G401 (cell line): ENCODE data around the gene CASP2. TPM values are rescaled to one million over a fixed set of nuclear protein-coding genes. Genes with fewer than 3 reads are reported as not detected.
"Not testable (repeated sequence)": the region's sequence is repeated elsewhere in the genome, so short reads cannot be mapped to it uniquely, and the experiment has no call there.

ENCODE experiments used
- DNase-seq: peaks from one replicate; pipeline ENCODE4 v3.0.0-alpha.2; 2015; ENCODE audit warnings: low spot score
- in situ Hi-C: cut with HindIII; loops from 2 replicates; pipeline ENCODE4 v1.10.0; 2016; ENCODE audit warnings: low sequenced_read_pairs, mixed read lengths
- total RNA-seq: library from RNA; depleted of rRNA; stranded (reverse); fragments of >200 nt; shearing (Covaris generic); gene quantifications from 2 replicates; pipeline ENCODE4 v1.2.3, GENCODE V29; 2014

Gene CASP2
- total RNA-seq, 1 experiment from 2014 or later = 5.9 TPM

GRCh38 chr7:143263266-143264195 is 24.6 kb upstream of the CASP2 start, which contains the start of gene GSTK1:
Gene GSTK1, plus strand, starts transcription at chr7:143263441. Its CDS starts 73 bp downstream, at chr7:143263514.
- peak; percentile 83 for DNase-seq
- in situ Hi-C loops = no loop called here

GRCh38 chr7:143264196-143264568 is 24.0 kb upstream of the CASP2 start:
- DNase-seq, in situ Hi-C loops: not testable (repeated sequence)

GRCh38 chr7:143265017-143265693 is 23.0 kb upstream of the CASP2 start:
- peak; percentile 52 for DNase-seq
- in situ Hi-C loops = no loop called here

- in situ Hi-C loops = no loop called here
- no peak for DNase-seq
These were observed 18.9 kb upstream of the CASP2 start for GRCh38 chr7:143269251-143269650.

DNA sequence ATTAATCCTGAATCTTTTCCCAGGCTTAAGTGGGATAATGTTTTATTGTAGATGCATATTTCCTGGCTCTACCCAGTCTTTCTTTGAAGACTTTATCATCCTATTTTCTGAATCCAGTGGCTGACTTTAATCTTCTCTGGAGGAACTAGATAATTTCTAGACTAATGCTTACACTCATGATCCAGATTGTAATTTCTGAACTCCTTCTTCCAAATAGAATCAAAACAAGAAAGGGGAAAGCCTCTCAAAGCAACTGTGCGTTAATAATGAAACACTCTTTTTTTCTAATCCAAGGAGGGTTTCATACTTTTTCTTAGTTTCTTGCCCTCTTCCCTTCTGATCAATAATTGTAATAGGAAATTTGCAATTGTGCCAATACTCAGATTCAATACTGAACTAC is 16.9 kb upstream of the CASP2 start:
- in situ Hi-C loops = no loop called here

GRCh38 chr7:143272871-143273270 is 15.3 kb upstream of the CASP2 start:
- DNase-seq = no peak
- in situ Hi-C loops = no loop called here

More for the DNA sequence above, 16.9 kb upstream of the CASP2 start:
- no peak for DNase-seq

DNA sequence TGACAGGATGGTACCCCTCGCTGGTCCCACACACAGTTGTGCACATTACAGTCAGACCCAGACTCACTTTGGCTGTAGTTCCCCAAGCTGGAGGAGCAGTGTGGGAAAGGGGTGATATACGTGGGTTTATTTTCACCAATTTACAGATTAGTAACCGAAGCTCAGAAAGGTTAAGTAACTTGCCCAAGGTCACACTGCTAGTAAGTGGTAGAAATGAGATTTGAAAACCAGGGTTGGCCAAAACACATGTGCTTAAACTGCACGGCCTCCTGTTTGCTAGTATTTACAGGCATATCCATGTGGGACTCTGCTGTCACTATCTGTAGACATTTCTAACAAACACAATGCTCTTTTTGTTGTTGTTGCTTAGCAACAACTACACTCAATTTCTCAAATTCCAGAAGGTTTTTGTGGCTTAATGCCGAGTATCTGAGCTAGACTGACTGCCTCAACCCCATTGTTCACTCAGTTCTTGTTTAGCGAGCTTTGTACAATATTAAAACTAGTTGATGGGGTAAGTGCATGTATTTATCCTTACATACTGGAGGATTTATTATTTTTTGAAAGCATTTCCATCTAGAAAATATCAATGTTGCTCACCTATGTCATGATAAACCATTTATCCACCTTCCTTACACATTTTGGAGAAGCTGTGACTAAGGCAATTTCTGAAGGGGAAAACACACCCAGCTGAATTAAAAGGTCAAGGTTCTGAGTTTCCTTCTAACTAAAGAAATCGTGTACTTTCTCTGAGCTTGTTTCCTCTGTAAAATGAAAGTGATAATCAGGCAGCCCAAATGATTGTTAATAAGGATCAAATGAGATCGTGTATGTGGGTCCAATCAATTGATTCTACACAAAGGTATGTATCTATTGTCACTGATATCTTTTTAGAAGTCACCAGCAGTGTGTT is 8.7 kb upstream of the CASP2 start:
- DNase-seq = no peak
- in situ Hi-C loops = no loop called here

GRCh38 chr7:143280160-143280559 is 8.0 kb upstream of the CASP2 start:
- in situ Hi-C loops = no loop called here
- no peak for DNase-seq

DNA sequence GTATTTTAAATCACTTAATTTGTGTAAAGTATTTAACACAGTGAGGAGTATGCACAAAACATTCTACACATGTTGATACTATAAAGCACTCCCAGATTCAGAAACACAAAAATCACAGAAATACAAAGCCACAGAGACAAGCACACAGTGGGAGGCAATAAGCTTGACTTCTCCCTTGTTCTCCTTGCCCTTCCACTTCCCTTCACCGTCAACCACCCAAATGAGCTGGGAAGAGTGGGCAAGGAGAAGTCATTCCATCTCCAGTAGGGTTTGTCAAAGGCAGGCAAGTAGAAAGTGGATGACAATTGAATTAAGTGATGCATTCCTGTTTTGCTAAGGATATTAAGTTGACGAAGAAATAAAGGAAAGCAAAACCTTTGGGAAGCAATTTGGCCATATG is 7.6 kb upstream of the CASP2 start:
- DNase-seq = no peak
- in situ Hi-C loops = no loop called here

DNA sequence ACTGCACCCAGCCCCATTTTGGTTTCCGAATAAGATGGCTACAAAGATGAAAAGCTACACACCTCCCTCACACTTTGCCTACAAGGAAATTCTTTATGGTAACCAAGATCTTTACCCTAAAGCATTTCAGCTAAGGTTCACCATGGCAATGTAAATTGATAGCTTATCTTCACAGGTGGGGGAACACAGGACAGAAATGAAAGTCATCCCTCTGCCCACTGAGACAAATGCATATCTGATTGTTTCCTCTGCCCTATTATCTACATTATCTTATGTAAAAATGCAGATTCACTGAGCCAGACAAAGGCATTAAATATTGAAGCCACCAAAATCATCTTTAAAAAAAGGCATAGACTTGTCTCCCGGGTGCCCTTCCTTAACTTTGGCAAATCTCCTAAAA is 6.6 kb upstream of the CASP2 start:
- in situ Hi-C loops = no loop called here
- no peak for DNase-seq

- in situ Hi-C loops = no loop called here
- no peak for DNase-seq
These were observed 6.0 kb upstream of the CASP2 start for GRCh38 chr7:143282124-143282523.

GRCh38 chr7:143283381-143283780 is 4.8 kb upstream of the CASP2 start:
- DNase-seq = no peak
- in situ Hi-C loops = no loop called here

GRCh38 chr7:143284591-143285469 is 3.3 kb upstream of the CASP2 start, which contains the start of gene TMEM139:
Gene TMEM139, plus strand, starts transcription at chr7:143284958. Its CDS starts 1,000 bp downstream, at chr7:143285958.
- in situ Hi-C loops = no loop called here

GRCh38 chr7:143285470-143285778 is 2.7 kb upstream of the CASP2 start:
- no peak for DNase-seq
- in situ Hi-C loops = no loop called here

More at GRCh38 chr7:143284591-143285469, 3.3 kb upstream of the CASP2 start, which contains the start of gene TMEM139:
- DNase-seq = no peak

DNA sequence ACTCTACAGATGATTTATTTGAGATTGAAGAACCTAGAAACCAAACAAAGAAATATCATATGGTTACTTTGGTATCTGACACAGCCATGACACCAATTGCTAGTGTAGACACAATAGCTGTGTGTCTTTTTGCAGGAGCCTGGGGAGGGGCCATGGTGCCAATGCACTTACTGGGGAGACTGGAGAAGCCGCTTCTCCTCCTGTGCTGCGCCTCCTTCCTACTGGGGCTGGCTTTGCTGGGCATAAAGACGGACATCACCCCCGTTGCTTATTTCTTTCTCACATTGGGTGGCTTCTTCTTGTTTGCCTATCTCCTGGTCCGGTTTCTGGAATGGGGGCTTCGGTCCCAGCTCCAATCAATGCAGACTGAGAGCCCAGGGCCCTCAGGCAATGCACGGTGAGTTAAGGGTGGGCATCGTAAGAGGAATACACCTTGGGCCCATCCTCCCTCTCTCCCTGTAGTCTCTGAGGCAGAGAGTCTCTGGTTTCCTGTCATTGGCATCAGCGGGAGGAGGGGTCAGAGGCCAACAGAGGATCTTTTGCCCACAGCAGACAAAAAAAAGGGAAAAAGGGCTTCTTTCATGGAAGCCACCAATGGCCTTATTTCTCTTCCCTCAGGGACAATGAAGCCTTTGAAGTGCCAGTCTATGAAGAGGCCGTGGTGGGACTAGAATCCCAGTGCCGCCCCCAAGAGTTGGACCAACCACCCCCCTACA is 2.2 kb upstream of the CASP2 start:
- DNase-seq = no peak
- in situ Hi-C loops = no loop called here

GRCh38 chr7:143286522-143286890 is 1.6 kb upstream of the CASP2 start:
- in situ Hi-C loops = no loop called here
- DNase-seq = no peak

DNA sequence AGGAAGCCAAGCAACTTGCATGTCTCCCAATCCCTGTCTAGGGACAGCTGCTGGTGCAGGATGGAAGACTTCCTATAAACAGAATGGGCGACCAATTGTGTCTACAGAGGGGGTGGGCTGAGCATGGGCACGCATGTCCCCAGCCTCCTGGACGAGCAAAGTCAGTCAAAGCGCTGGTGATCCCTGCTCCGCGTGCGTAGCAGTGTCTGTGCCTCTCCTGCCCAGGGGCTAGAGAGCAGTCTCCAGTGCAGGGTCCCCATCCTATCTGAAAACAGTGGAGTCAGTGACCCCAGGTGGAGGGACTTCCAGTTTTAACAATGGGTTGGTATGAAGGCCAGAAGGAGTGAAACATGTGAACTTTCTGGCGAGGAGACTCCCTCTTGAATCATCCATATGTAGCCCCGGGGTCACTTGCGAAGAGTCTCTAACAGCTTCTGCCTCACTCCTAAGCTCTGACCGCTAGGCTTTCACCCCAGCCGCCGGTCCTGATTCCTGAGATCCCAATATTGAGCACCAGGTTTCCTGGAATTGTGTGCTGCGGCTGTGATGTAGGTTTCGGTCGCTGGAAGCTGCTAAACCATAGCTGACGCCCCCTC is 714 bp upstream of the CASP2 start:
- in situ Hi-C loops = no loop called here
- DNase-seq = no peak

DNA sequence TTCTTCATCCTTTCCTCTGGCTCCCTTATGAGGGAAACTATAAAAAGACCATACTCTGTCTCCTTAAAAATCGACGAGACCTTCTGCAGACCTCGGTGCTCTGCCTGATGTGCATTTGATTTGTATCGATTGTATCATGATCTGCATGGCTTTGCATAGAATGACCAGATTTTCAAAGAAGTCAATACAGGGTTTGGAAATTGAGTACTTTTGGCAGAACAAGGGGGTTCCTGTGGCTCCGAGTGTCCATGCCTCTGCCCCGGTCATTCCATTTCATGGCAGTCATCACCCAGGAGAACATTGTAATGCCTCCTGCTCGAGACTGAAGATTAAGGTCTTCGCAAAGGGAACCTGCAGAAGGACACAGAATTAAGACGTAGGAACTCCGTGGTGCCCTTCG is 685 bp downstream of the CASP2 start:
- in situ Hi-C loops = no loop called here

More for the DNA sequence above, 685 bp downstream of the CASP2 start:
- peak; percentile 38 for DNase-seq
